HCT116 (cell line): ENCODE data around the gene OR52L1. TPM values are rescaled to one million over a fixed set of nuclear protein-coding genes. Genes with fewer than 3 reads are reported as not detected.

Source experiments
- ATAC-seq: fragments of 200-7000 bp; cut with Tn5 transposase; 2 replicates; pipeline ENCODE4 v1.9.1; 2020; ENCODE audit warnings: mild to moderate bottlenecking, moderate library complexity
- BruUV-seq: library from RNA; stranded (reverse); fragments of 400-500 nt; replicated peaks from 2 replicates; lab custom pipeline; 2021; lab: Mats Ljungman, UMichigan
- CTCF ChIA-PET: fragments of 300-600 bp; sonication (Branson Sonifier 250); formaldehyde crosslinking; loops from one replicate; lab custom pipeline; 2021; ENCODE audit warnings: antibody characterized with exemption; lab: Charles Lee
- POLR2A ChIA-PET: fragments of 300-600, 350-600 bp; sonication (Branson Sonifier 250); formaldehyde crosslinking; loops from one replicate; lab custom pipeline; 2021; ENCODE audit warnings: antibody characterized with exemption; lab: Charles Lee
- RAD21 ChIA-PET, 2 experiments: fragments of 300-600 bp; sonication (Branson Sonifier 250); formaldehyde crosslinking; loops; one replicate each; lab custom pipeline; 2023; ENCODE audit warnings: low total read pairs in 2 of 2; ENCODE audit not compliant: uncharacterized antibody in 2 of 2, unreplicated experiment in 2 of 2, low non-redundant PET in 1 of 2; lab: Charles Lee
- DNase-seq: peaks from one replicate; pipeline ENCODE4 v3.0.0-alpha.2; 2010; ENCODE audit warnings: low read depth, low spot score
- H2AFZ ChIP-seq: fragments of 200-600 bp; shearing (Covaris generic), sonication (generic); 2 replicates; pipeline ENCODE4 v1.6.1; 2017; ENCODE audit warnings: low read depth, mixed run types, mixed read lengths, antibody characterized with exemption, low read length; ENCODE audit not compliant: poor library complexity, severe bottlenecking
- H3K27ac ChIP-seq: 2 replicates; pipeline ENCODE4 v1.5.1; 2012; ENCODE audit warnings: low read depth, low read length
- H3K27me3 ChIP-seq: fragments of 200-600 bp; sonication (generic); 2 replicates; pipeline ENCODE4 v1.6.1; 2016; ENCODE audit warnings: mixed run types, low read length, mixed read lengths; ENCODE audit not compliant: insufficient read depth
- H3K36me3 ChIP-seq, 2 experiments: fragments of 200-500 bp in 1 of 2; fragments of 200-600 bp in 1 of 2; sonication (Bioruptor generic) in 1 of 2; sonication (generic) in 1 of 2; 2 replicates each; pipeline versions ENCODE4 v1.5.1 to v1.6.1; 2014 to 2016; ENCODE audit warnings: low read length in 2 of 2, inconsistent platforms in 1 of 2, mixed read lengths in 1 of 2, mixed run types in 1 of 2; ENCODE audit not compliant: insufficient read depth in 2 of 2, control insufficient read depth in 1 of 2
- H3K4me1 ChIP-seq, 2 experiments: fragments of 200-600 bp in 1 of 2; sonication (generic) in 1 of 2; 2 replicates each; pipeline versions ENCODE4 v1.5.1 to v1.6.1; 2012 to 2017; ENCODE audit warnings: low read length in 2 of 2, inconsistent platforms in 1 of 2, mild to moderate bottlenecking in 1 of 2, mixed read lengths in 1 of 2, mixed run types in 1 of 2, moderate library complexity in 1 of 2; ENCODE audit not compliant: insufficient read depth in 2 of 2, control insufficient read depth in 1 of 2
- H3K4me2 ChIP-seq: fragments of 200-600 bp; sonication (generic); 2 replicates; pipeline ENCODE4 v1.6.1; 2017; ENCODE audit warnings: mixed run types, low read length, mixed read lengths
- H3K4me3 ChIP-seq, 2 experiments: fragments of 200-600 bp in 1 of 2; sonication (generic) in 1 of 2; replicated peaks in 1 of 2; 2 replicates each; pipeline ENCODE4 v1.5.1; 2011 to 2016; ENCODE audit warnings: low read length in 2 of 2, control low read depth in 1 of 2, low read depth in 1 of 2, mild to moderate bottlenecking in 1 of 2, mixed read lengths in 1 of 2, mixed run types in 1 of 2
- H3K79me2 ChIP-seq: fragments of 200-600 bp; sonication (generic); 2 replicates; pipeline ENCODE4 v1.6.1; 2017; ENCODE audit warnings: mild to moderate bottlenecking, mixed run types, low read length, moderate library complexity, mixed read lengths; ENCODE audit not compliant: insufficient read depth
- H3K9ac ChIP-seq: fragments of 200-600 bp; sonication (generic); 2 replicates; pipeline ENCODE4 v1.6.1; 2016; ENCODE audit warnings: low read length, mixed read lengths
- H3K9me2 ChIP-seq: fragments of 200-600 bp; sonication (generic), shearing (Covaris generic); 2 replicates; pipeline ENCODE4 v1.6.1; 2017; ENCODE audit warnings: mixed run types, mild to moderate bottlenecking, moderate library complexity; ENCODE audit not compliant: insufficient read depth
- H3K9me3 ChIP-seq, 2 experiments: fragments of 200-500 bp in 1 of 2; fragments of 200-600 bp in 1 of 2; sonication (Bioruptor generic) in 1 of 2; sonication (generic) in 1 of 2; 2 replicates each; pipeline ENCODE4 v1.6.1; 2014 to 2017; ENCODE audit warnings: low read length in 2 of 2, mixed read lengths in 2 of 2, inconsistent platforms in 1 of 2, low read depth in 1 of 2, mild to moderate bottlenecking in 1 of 2, mixed run types in 1 of 2, moderate library complexity in 1 of 2; ENCODE audit not compliant: control insufficient read depth in 1 of 2, insufficient read depth in 1 of 2
- H4K20me1 ChIP-seq: fragments of 200-600 bp; sonication (generic), shearing (Covaris generic); 2 replicates; pipeline ENCODE4 v1.6.1; 2017; ENCODE audit warnings: mixed run types, mild to moderate bottlenecking, moderate library complexity; ENCODE audit not compliant: insufficient read depth
- CBX3 ChIP-seq: IDR thresholded peaks from 2 replicates; pipeline ENCODE4 v1.6.1; 2012; ENCODE audit warnings: low read depth
- EGR1 ChIP-seq: IDR thresholded peaks from 2 replicates; pipeline ENCODE4 v1.6.1; 2012; ENCODE audit warnings: low read depth
- EZH2 ChIP-seq: fragments of 200-600 bp; sonication (generic); IDR thresholded peaks from 2 replicates; pipeline ENCODE4 v1.6.1; 2017; ENCODE audit warnings: antibody characterized with exemption, mixed run types
- POLR2A ChIP-seq: IDR thresholded peaks from 2 replicates; pipeline ENCODE4 v1.7.0; 2011; ENCODE audit warnings: borderline replicate concordance; ENCODE audit not compliant: insufficient read depth, insufficient read length; ENCODE audit errors: extremely low read depth
- RAD21 ChIP-seq: IDR thresholded peaks from 2 replicates; pipeline ENCODE4 v1.6.1; 2012; ENCODE audit warnings: low read depth, mild to moderate bottlenecking
- SP1 ChIP-seq: IDR thresholded peaks from 2 replicates; pipeline ENCODE4 v1.6.1; 2012; ENCODE audit warnings: low read depth
- SRF ChIP-seq: IDR thresholded peaks from 2 replicates; pipeline ENCODE4 v1.6.1; 2012; ENCODE audit warnings: low read depth
- TCF7L2 ChIP-seq: IDR thresholded peaks from 2 replicates; pipeline ENCODE4 v1.7.0; 2011; ENCODE audit warnings: borderline replicate concordance, inconsistent platforms; ENCODE audit not compliant: insufficient read depth, insufficient read length; ENCODE audit errors: extremely low read depth
- YY1 ChIP-seq: IDR thresholded peaks from 2 replicates; pipeline ENCODE4 v1.6.1; 2011; ENCODE audit warnings: low read length, low read depth, moderate library complexity, mild to moderate bottlenecking; ENCODE audit not compliant: insufficient replicate concordance; ENCODE audit errors: extremely low read depth
- ZFX ChIP-seq: fragments of 450-650 bp; IDR thresholded peaks from 2 replicates; pipeline ENCODE4 v1.6.1; 2017
- intact Hi-C: fragments of 100-400 bp; cut with micrococcal nuclease; formaldehyde crosslinking; loops from 2 replicates; pipeline ENCODE4 v1.10.0; 2022
- total RNA-seq: library from RNA; stranded (reverse); gene quantifications from one replicate; pipeline ENCODE4 v1.2.1, GENCODE V29; 2021; ENCODE audit not compliant: unreplicated experiment
- TF ChIP-seq, protein P1 (sequence below): IDR thresholded peaks from 2 replicates; pipeline ENCODE4 v1.6.1; 2012
- TF ChIP-seq, protein P2 (sequence below): IDR thresholded peaks from 2 replicates; pipeline ENCODE4 v1.6.1; 2011; ENCODE audit warnings: mild to moderate bottlenecking, low read length, moderate library complexity; ENCODE audit not compliant: insufficient replicate concordance; ENCODE audit errors: extremely low read depth

OR52L1 gene
- total RNA-seq, 1 experiment from 2014 or later, result not detected

- H3K4me1 ChIP-seq, result no peaks in the 10 kb centered on the region
- no peaks in the 10 kb centered on the region for H3K9me2 ChIP-seq
- H3K4me2 ChIP-seq, result no peak overlapping the region
- DNase-seq (no peak), ATAC-seq (no peak)
- H3K9me3 ChIP-seq, result no peaks in the 10 kb centered on the region
- ChIA-PET CTCF (interaction anchor here (1.3 kb wide), 1 partner anchor 368 kb away, joined by 3 read pairs; no protein-coding TSS in a partner anchor), RAD21 (no interaction called here), POLR2A (no interaction called here)
- no TSS peak for BruUV-seq
- intact Hi-C loops, result no loop called here
- no peaks in the 10 kb centered on the region for H3K79me2 ChIP-seq
- H3K27me3 ChIP-seq, result peaks cover 48% of the 10 kb centered on the region
- H3K9ac ChIP-seq, result no peak overlapping the region
- no peak for TF ChIP-seq YY1
- TF ChIP-seq, protein P1, sequence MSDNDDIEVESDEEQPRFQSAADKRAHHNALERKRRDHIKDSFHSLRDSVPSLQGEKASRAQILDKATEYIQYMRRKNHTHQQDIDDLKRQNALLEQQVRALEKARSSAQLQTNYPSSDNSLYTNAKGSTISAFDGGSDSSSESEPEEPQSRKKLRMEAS, result no peak
- no peak for TF ChIP-seq POLR2A
- TF ChIP-seq, protein P2, sequence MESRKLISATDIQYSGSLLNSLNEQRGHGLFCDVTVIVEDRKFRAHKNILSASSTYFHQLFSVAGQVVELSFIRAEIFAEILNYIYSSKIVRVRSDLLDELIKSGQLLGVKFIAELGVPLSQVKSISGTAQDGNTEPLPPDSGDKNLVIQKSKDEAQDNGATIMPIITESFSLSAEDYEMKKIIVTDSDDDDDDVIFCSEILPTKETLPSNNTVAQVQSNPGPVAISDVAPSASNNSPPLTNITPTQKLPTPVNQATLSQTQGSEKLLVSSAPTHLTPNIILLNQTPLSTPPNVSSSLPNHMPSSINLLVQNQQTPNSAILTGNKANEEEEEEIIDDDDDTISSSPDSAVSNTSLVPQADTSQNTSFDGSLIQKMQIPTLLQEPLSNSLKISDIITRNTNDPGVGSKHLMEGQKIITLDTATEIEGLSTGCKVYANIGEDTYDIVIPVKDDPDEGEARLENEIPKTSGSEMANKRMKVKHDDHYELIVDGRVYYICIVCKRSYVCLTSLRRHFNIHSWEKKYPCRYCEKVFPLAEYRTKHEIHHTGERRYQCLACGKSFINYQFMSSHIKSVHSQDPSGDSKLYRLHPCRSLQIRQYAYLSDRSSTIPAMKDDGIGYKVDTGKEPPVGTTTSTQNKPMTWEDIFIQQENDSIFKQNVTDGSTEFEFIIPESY, result no peak
- TF ChIP-seq EZH2, result no peak
- TF ChIP-seq SP1, result no peak
- no peak for TF ChIP-seq ZFX
- no peak for TF ChIP-seq SRF
- no peak for TF ChIP-seq CBX3
- no peak for TF ChIP-seq RAD21
- TF ChIP-seq EGR1, result no peak
- TF ChIP-seq TCF7L2, result no peak
- no peak overlapping the region for H2AFZ ChIP-seq
- H3K36me3 ChIP-seq, result no peaks in the 10 kb centered on the region
- H4K20me1 ChIP-seq, result no peaks in the 10 kb centered on the region
- no peak overlapping the region for H3K27ac ChIP-seq
- H3K4me3 ChIP-seq, result no peak overlapping the region
These were observed 8.0 kb upstream of the OR52L1 start for GRCh38 chr11:5994791-5995190.
